Stimulated activated CD8-positive, alpha-beta memory T cell treated with anti-CD3 and anti-CD28 coated beads, Interleukin-12 subunit alpha, Interleukin-12 subunit beta, amount 100 ng/mL, for 24 hours (primary cell): ENCODE data around the gene SIK2.

Source experiments
- DNase-seq: peaks from one replicate; pipeline ENCODE4 v3.0.0-alpha.2; 2020; ENCODE audit errors: extremely low read depth

SIK2 gene

DNA sequence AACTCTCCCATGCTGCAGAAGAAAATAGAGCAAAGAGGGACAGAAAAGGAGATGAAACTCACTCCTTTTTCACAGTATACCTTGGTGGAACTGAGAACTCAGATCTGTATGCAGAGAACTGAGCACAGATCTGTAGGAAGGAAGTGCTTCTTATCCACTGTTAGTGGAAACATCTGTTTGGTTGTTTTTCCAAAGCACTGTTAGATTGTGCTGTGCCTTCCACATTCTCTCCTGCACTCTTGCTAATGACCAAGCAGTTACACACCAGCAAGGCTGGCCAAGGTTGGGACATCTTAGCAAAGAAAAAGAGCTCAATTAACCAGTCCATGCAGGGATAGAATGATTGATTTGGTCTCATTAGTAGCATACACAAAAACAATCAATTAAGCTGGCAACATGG is 20.1 kb upstream of the SIK2 start:
- DNase-seq: no peak

DNA sequence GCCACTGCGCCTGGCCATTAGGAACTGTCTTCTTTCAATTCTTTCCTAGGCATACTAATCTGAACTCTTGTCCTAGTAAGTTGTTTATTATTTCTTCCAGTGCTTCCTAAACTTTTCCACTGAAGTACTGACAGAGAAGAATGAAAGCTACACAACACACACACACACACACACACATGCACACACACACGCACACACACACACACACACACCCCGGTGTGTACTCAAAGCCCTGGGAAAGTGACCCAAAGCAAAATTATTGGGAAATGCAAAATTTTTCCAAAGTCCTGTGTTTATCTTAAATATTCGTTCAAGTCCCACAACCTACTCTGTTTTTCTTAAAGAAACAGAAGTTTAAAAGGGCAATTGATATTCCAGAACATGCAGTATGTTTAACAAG is 19.4 kb upstream of the SIK2 start:
- no peak for DNase-seq

DNA sequence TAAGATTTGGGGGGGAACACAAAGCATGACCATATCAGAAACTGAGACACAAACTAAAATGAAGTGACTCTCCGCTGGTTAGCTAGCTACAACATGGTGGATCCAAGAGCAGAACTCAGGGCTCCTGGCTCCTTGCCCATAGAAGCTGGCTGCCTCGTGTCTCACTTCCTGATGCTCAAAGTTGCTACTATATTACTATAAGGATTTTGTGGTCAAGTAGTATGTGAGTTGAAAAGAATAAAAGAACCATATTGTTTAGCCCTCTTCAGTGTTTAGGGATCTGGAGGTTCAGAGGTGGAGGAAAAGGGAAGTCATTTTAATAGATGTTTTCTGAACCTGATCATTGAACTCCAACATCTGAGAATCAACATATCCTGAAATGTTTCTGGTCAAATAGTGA is 16.9 kb upstream of the SIK2 start:
- DNase-seq: no peak

DNA sequence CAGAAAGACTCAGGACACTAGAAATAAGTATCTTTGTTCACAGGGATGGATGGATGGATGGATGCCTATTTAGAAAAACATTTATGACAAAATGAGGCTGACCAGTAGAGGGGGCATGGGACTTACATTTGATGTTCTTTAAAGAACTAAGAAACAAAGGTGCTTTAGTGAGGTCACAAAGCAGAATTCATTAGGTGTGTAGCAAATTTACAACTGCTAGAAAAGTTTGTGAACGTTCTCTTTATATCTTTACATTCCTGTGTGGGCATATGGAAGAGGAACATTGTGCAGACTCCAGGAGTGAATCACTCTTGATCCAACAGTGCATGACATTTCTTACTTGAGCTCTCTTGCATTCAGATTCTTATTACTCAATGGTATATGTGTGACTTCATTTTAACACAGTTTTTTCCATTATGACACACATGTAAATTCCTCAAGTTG is 15.8 kb upstream of the SIK2 start:
- DNase-seq: no peak

DNA sequence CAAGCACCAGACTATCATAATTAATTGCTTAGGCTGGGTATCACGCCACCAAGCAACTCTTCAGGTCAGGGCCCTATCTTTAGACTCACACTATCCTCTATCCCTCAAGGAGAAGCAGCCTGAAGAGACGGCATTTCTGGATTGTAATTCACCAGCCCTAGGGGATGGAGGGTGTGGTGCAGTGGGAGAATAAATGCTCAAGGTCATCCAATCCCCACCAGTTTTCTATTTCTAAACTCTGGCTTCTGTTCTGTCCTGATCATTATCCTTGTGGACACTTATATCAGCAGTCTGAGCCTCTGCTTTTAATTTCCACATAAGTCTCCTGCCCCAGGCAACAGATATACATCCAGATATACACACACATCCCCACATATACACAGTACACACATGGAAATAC is 13.1 kb upstream of the SIK2 start:
- DNase-seq: no peak

DNA sequence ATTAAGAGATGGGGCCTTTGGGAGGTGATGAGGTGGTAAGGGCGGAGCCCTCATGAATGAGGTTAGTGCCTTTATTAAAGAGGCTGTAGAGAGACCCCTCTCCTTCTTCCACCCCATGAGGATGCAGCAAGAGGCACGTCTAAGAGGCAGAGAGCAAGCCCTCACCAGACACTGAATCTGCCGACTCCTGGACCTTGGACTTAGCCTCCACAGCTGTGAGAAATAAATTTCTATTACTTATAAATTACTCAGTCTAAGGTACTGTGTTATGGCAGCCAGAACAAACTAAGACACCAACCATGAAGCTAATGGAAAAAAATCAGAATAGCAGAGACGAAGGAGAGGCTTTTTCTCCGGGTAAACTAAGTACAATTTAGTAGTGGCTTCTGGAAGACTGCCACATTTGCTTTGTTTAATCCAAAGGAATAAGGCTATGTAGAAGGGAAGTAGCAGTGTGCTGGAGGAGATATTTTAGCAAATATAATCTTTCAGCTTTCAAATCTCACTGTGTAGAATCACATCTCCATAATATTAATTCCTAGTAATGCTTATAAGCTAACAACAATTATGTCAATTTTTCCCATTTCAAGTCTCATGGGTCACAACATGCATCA is 12.3 kb upstream of the SIK2 start:
- no peak for DNase-seq

DNA sequence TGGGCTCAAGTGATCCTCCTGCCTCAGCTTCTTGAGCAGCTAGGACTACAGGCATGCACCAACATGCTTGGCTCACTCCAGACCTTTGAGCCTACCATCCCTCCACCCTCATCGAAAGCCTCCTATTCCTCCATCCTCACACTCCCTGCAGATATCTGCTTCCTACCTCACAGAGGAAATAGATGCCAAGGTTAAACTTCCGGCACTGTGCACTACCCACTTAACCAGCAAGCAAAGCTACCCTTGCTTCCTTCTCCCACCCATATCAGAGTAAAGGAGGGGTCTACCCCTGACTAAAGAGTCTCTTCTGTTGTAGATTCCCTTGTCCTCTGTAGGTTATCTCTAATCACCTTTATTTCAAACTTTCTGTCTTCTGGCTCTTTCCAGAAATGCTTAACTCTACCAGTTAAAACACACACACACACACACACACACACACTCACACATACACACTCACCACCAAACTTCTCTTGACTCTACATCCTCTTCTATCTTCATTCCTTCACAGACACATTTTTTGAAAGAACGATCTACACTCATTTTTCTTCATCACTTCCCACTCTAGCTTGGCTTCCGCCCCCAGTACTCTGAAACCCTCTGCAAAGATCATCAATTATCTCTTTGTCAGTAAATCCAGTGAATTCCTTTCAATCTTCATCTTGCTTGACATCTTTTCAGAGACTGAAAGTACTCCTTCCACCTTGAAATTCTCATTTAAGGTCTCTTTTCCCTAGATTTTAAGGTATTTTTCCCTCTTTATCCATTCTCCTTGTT is 10.9 kb upstream of the SIK2 start:
- no peak for DNase-seq

DNA sequence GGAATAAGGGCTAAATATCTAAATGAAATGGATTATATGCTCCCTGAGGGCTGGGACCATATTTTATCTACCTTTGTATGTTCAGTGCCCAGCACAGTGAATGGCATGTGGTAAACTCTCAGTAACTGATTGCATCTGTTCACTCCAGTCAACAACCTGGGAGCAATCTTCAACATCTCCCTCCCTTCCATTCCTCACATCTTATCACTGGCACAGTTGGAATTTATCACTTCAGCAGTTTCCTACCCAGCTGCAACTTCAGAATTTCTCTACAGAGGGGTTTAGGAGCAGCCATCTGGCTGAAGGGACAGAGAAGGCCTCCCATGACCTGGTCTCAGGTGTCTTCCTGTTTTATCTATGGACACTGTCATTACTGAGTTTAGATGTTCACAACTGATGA is 9.8 kb upstream of the SIK2 start:
- no peak for DNase-seq

DNA sequence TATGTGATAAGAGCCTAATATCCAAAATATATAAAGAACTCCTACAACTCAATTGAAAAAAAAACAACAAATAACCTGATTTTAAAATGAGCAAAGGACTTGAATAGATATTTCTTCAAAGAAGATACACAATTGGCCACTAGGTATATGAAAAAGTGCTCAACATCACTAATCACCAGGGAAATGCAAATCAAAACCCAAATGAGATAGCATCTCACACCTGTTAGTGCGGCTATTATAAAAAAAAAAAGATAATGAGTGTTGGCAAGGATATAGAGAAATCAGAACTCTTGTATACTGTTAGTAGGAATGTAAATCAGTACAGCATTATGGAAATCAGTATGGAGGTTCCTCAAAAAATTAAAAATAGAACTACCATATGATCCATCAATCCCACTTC is 5.9 kb upstream of the SIK2 start:
- DNase-seq: no peak

DNA sequence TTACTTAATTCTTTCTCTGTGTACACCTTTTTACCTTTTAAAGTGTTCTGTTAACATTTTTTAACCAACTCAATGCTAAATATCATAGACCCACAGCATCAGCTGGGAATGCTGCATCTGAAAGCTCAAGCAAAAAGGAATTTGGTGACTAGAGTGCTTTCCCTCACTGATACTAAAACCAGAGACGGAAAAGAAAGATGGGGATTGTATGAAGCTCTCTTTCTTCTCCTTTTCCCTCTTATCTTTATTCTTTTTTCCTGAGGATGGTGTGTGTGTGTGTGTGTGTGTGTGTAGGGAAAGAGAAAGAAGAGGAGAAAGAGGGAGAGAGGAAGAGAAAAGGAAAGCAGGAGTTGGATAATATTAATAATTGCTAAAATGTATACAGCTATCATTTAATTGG is 4.1 kb upstream of the SIK2 start:
- DNase-seq: no peak

DNA sequence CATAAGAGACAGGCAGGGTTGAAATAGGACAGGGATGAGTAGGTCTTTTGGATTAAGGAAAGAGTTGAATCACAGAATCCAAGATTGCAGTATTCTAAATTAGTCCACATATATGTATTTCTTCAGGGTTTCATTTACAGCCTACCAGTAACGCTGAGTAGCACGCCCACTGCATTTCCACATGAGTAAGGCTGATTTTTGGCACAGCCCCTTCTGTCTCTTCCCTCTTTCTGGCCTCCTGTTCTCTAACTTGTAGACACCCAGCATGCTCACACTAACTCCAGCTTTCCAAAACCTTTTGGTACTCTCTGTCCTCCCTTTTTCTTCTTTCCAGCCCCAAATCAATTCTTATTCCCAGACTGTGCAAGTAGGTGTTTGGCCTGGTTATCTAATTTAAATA is 3.7 kb upstream of the SIK2 start:
- no peak for DNase-seq

DNA sequence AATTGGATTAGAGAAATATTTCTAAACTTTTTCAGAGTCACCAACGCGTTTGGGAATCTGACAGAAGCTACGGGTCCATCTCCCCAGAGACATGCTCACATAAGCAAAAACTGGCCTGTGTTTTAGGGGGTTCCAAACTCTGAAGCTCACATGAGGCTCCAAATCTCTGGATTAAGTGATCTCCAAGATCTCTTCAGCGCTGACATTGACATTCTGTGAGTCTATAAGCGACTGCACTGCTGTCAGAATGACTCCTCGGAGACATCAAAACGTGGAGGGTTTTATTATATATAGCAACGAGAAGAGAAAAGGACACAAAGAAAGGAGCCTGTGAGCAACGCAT is 642 bp upstream of the SIK2 start:
- no peak for DNase-seq

DNA sequence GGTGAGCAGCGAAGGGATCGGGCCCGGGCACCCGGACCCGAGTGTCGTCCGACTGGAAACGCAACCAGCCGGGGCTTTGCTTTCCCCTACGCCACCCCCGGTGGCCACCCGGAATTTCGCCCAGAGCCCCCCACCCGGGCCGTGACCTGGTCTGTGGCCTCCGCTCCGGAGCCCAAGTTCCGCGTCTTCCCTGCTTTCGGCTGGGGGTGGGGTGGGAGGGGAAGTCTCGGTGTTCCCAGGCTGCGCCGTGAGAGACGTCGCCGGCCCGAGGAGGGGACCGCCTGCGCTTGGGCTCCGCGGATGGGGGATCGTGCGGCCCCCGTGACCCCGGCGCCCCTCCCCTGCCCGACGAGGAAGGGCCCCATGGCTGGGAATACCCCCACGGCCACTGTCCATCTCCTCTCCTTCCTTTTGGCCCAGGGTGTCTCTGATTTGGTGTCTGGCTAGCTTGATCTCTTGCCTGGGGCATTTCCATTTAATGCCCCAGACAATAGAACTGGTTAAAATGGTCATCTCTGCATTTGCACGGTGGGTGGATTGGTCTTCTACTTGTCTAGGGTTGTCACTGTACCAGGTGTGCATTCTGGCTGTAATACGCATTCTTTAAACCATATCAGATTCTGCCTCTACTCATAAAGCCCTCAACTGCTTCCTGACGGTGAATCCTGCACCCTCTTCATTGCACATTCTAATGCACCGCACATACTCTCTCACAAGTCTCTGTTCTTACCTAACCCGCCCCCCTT is 789 bp downstream of the SIK2 start:
- DNase-seq: no peak

DNA sequence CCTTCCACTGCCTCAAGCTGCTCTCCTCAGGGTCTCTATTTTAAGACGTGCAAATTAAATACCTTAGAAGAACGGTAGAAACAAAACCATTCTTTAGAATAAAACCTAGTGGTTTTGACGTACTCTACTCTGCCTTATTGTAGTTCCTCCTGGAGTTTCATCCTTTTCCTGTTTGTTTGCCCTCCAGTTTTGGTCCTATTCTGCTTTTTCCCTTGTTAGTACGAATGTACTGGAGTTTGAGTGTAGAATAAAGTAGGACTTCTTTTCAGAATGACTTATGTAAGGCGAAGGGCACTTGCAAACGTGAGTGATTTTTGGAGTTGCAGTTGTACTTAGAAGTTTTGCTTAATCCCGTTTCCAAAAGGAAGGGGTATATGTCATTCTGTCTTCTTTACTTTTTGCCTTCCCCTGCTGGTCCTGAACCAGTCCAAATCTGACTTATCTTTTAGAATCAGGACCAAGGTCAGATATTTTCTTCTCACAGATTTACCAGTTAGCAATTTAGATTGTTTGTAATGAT is 1.4 kb downstream of the SIK2 start:
- DNase-seq: no peak

DNA sequence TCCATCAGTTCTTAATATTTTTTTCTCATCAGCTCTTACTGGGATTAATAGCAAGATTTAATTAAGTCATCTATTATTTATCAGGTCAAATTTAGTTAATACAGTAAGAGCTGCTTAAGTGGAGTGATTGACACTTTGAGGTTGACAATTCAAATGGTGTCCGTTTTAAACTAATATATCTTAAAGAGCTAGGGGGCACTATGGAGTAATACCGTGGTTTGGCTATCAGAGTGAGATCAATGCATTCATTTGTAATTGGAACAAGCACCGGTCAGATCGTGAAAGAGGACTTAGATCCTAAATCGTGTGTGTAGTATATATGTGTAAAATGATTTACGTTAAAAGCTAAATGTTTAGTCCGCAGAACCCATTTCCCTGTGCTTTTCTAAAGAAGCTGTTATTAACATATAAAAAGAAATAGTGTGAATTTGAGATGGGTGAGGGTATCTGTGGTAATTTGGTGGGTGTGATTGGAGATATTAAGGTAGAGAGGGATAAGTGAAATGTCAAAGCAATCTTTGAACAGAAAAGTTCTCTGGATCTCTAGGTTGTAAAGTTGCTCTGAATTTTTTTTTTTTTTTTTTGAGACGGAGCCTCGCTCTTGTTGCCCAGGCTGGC is 2.3 kb downstream of the SIK2 start:
- DNase-seq: no peak

DNA sequence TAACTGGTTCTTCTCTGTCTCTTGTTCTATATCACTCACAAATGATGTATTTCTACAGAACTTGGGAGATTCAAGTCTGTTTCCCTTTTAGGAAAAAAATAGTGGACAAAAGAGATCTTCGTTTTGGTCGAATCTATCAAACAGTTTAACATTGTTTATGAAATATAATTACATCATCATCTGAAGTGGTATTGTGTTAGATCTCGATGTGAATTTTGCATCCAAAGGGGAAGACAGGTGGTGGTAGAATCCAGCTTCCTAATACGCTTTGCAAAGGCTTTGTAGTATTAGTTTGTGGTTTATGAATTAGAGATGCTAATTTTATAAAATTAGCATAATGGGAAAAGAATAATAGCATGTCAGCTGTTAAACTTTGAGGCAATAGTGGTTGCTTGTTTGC is 3.4 kb downstream of the SIK2 start:
- no peak for DNase-seq

DNA sequence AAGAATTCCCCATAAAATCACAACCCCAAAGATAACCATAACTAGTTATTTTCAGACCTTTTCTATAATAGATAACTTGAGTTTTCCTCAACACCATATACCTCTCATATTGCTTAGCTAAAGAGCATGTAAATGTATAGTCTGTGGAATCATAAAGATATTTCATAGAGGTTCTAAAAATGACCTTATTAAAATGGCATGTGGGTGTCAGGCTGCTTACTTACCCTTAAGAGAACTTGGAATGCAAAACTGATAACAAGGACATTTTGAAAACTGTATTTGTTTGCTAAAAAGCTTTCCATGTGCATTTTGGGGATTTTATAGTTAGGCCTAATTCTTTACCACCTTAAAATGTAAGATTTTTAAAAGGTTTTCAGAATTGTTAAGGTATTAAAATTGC is 4.7 kb downstream of the SIK2 start:
- no peak for DNase-seq

DNA sequence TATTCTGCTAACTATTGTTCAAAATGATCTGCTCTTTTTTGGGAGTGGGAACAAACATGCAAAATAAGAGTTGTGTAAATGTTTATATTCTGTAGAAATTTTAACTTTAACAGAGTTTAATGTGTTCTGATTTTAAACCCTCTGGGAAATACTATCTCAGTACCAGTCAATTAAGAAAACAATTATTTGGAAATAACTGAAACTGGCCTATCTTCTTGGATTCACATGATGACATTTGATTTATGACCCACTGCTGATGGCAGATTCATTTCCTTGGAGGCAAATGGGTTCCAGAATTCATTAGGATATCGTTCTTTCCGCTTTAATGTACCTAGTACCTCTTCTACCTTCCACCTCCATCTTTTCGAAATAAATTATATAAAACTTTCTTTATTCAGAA is 5.5 kb downstream of the SIK2 start:
- DNase-seq: no peak

DNA sequence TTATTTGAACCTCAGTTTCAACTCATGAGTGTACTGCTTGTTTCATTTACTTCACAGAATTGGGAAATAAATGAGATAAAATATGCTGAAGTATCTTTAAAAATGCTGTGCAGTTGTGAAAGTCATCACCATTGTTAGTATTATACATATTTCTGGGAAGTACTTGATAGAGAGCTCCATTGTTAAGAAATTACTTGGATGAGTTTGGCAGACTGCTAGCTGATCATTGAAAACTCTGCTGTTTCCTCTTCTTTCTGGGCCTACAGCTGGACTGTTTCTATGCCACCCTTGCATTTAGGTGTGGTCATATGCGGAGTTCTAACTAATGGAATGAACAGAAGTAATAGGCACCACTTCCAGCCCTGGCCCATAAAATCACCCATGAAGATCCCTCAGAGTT is 10.0 kb downstream of the SIK2 start:
- DNase-seq: no peak

DNA sequence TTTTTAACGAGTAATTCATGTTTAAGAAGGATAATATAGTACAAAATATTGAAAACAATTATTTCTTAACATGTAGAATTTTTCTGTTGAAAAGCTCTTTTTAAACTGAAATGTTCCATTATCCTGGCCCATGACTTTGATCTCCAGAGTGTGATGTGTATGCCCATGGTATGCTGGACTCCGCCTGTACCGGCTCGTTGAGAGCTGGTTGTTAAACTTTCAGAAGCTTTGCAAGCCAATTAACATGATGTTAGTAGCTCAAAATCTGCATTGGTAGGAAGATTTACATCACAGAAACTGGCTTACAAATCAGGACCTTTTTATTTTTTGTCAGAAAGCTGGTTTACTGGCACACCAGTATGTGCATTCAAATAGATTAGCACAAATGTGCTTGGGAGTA is 15.0 kb downstream of the SIK2 start:
- no peak for DNase-seq

DNA sequence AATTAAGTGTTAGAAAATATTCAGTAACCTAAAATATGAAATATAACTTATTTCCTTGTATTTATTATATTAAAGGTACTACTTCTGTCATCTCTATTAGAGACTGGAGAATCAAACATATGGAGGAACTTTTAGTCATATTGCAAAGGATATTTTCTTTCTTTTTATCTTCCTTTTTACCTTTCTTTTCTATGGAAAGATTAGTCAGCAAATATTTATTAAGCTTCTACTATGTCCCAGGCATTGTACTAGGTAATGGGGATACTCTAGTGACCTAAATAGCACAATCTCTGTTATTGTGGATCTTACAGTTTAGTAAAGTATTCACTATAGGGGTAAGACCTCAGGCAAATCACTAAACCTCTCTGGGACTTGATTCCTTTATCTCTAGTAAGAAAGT is 18.3 kb downstream of the SIK2 start:
- no peak for DNase-seq

DNA sequence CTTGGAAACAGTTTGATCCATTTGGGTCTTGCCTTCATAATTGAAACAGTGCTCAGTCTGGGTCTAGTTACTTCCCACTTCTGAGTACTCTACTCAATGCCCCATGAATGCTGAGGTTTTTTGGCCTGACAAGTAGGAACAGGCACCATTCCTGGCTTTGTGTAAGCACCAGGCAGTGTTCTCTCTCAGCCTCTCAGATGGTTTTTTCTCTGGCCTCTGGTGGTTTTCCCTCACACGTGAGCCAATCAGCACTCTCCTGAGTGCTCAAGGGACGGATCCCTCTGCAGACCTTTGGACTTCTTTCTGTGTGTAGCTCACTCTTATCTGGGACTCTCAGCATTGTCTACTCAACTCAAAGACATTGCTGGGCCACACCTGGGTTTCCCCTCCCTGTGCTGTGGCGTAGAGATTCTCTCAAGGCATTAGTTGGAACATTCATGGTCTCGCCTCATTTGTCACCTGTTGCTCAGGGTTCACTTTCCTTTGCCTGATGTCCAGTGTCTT is 21.3 kb downstream of the SIK2 start:
- DNase-seq: no peak
